ENCODE results near the gene GRK2. TPM values are rescaled to one million over a fixed set of nuclear protein-coding genes. Genes with fewer than 3 reads are reported as not detected.
A peak's percentile ranks its signal among the peaks of the same experiment; 100 is the strongest.

GRK2 gene
- total and polyA plus RNA-seq, 12 donors: 34.2 to 65.0 (median 45.5) TPM

- H3K9me3 ChIP-seq: no peaks in the 10 kb centered on the region
- 50 to 63% methylated on average over 19 of the region's 19 CpGs for WGBS, 2 donors
- H3K36me3 ChIP-seq: peaks cover 0 to 54% (median 0%) of the 10 kb centered on the region in 9 donors
- peak overlapping the region in 3 of 10 donors; percentile 76 to 96 (median 77) for H3K4me3 ChIP-seq
- no peaks in the 10 kb centered on the region for H3K27me3 ChIP-seq
- TF ChIP-seq, protein P1, sequence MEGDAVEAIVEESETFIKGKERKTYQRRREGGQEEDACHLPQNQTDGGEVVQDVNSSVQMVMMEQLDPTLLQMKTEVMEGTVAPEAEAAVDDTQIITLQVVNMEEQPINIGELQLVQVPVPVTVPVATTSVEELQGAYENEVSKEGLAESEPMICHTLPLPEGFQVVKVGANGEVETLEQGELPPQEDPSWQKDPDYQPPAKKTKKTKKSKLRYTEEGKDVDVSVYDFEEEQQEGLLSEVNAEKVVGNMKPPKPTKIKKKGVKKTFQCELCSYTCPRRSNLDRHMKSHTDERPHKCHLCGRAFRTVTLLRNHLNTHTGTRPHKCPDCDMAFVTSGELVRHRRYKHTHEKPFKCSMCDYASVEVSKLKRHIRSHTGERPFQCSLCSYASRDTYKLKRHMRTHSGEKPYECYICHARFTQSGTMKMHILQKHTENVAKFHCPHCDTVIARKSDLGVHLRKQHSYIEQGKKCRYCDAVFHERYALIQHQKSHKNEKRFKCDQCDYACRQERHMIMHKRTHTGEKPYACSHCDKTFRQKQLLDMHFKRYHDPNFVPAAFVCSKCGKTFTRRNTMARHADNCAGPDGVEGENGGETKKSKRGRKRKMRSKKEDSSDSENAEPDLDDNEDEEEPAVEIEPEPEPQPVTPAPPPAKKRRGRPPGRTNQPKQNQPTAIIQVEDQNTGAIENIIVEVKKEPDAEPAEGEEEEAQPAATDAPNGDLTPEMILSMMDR (IDR thresholded peaks at IDR 0.05): no peak
- peaks cover 74 to 99% (median 95%) of the 10 kb centered on the region in 9 donors for H3K4me1 ChIP-seq
- ATAC-seq (no peak), DNase-seq (peak in 1 of 2 donors; percentile 35)
- peak overlapping the region; percentile 25 to 98 (median 90) for H3K27ac ChIP-seq
- intact Hi-C loops (cut with DNase I): loop anchor here in 3 of 10 donors (2.0 to 5.0 kb wide), 2 partner anchors 17 to 111 kb away; partner anchors contain the start of gene ANKRD13D (in 2 of the 3)
Measured at GRCh38 chr11:67271541-67272284, 5.4 kb downstream of the GRK2 start.

- Histone ChIP-seq H3K4me1 (peaks cover 76 to 100% (median 100%) of the 10 kb centered on the region in 9 donors), H3K9me3 (no peaks in the 10 kb centered on the region), H3K27me3 (no peaks in the 10 kb centered on the region), H3K27ac (peak overlapping the region; percentile 33 to 98 (median 90)), H3K4me3 (peak overlapping the region in 2 of 10 donors; percentile 9 to 96), H3K36me3 (peaks cover 0 to 52% (median 0%) of the 10 kb centered on the region in 9 donors)
- TF ChIP-seq, protein P1 (IDR thresholded peaks at IDR 0.05): no peak
- intact Hi-C loops (cut with DNase I): loop anchor here in 3 of 10 donors (2.0 to 5.0 kb wide), 2 partner anchors 16 to 110 kb away; partner anchors contain the start of gene ANKRD13D (in 2 of the 3)
- DNase-seq (peak in 1 of 2 donors; percentile 39), ATAC-seq (peak in 1 of 8 donors; percentile 13)
- WGBS, 2 donors: 51 to 63% methylated on average over 23 of the region's 23 CpGs
Measured at GRCh38 chr11:67272327-67273259, 6.3 kb downstream of the GRK2 start.

- Histone ChIP-seq H3K4me1 (peaks cover 77 to 100% (median 100%) of the 10 kb centered on the region in 9 donors), H3K27me3 (no peaks in the 10 kb centered on the region), H3K27ac (peak overlapping the region; percentile 52 to 98 (median 90)), H3K36me3 (peaks cover 0 to 52% (median 0%) of the 10 kb centered on the region in 9 donors), H3K4me3 (peak overlapping the region in 3 of 10 donors; percentile 2 to 96 (median 6)), H3K9me3 (no peaks in the 10 kb centered on the region)
- WGBS, 2 donors: 27 to 43% methylated on average over 14 of the region's 14 CpGs
- ATAC-seq (peak in 5 of 8 donors; percentile 16 to 39 (median 26)), DNase-seq (peak in 1 of 2 donors; percentile 52)
- intact Hi-C loops (cut with DNase I): loop anchor here in 3 of 10 donors (2.0 to 5.0 kb wide), 2 partner anchors 15 to 109 kb away; partner anchors contain the start of gene ANKRD13D (in 2 of the 3)
- TF ChIP-seq, protein P1 (IDR thresholded peaks at IDR 0.05): peak in 1 of 9 donors; percentile 6
Measured at GRCh38 chr11:67273260-67273990, 7.2 kb downstream of the GRK2 start.
